ENCODE data around the gene RNF187.
A peak's percentile ranks its signal among the peaks of the same experiment; 100 is the strongest.

Gene RNF187

GRCh38 chr1:228487336-228488124 lies at the start of gene RNF187:
RNF187 (plus strand) TSS chr1:228487382.
- DNase-seq (ENCODE audit: low read depth), result no peak

GRCh38 chr1:228437424-228437962 lies 49.7 kb upstream of the RNF187 start:
- no peak for DNase-seq (ENCODE audit: low read depth)

GRCh38 chr1:228438266-228438665 lies 48.9 kb upstream of the RNF187 start:
- no peak for DNase-seq (ENCODE audit: low read depth)

GRCh38 chr1:228440761-228441500 lies 46.3 kb upstream of the RNF187 start:
- DNase-seq (ENCODE audit: low read depth), result no peak

- DNase-seq (ENCODE audit: low read depth), result no peak
Measured at GRCh38 chr1:228443395-228443794, 43.8 kb upstream of the RNF187 start.

GRCh38 chr1:228445490-228445842 lies 41.7 kb upstream of the RNF187 start:
- DNase-seq (ENCODE audit: low read depth), result no peak

GRCh38 chr1:228445843-228446650 lies 41.1 kb upstream of the RNF187 start:
- peak; percentile 39 for DNase-seq (ENCODE audit: low read depth)

GRCh38 chr1:228446852-228447251 lies 40.3 kb upstream of the RNF187 start:
- DNase-seq (ENCODE audit: low read depth), result no peak

GRCh38 chr1:228448372-228448771 lies 38.8 kb upstream of the RNF187 start:
- DNase-seq (ENCODE audit: low read depth), result no peak

- DNase-seq (ENCODE audit: low read depth), result no peak
Measured at GRCh38 chr1:228450200-228450599, 37.0 kb upstream of the RNF187 start.

- DNase-seq (ENCODE audit: low read depth), result no peak
Measured at GRCh38 chr1:228452194-228453021, 34.8 kb upstream of the RNF187 start.

GRCh38 chr1:228453022-228453560 lies 34.1 kb upstream of the RNF187 start:
- no peak for DNase-seq (ENCODE audit: low read depth)

- DNase-seq (ENCODE audit: low read depth), result no peak
Measured at GRCh38 chr1:228453614-228454013, 33.6 kb upstream of the RNF187 start.

GRCh38 chr1:228454238-228454637 lies 32.9 kb upstream of the RNF187 start:
- no peak for DNase-seq (ENCODE audit: low read depth)

GRCh38 chr1:228455715-228456114 lies 31.5 kb upstream of the RNF187 start:
- DNase-seq (ENCODE audit: low read depth), result no peak

- no peak for DNase-seq (ENCODE audit: low read depth)
Measured at GRCh38 chr1:228456252-228457016, 30.7 kb upstream of the RNF187 start.

- DNase-seq (ENCODE audit: low read depth), result no peak
Measured at GRCh38 chr1:228457017-228457395, 30.2 kb upstream of the RNF187 start.

- peak; percentile 99 for DNase-seq (ENCODE audit: low read depth)
Measured at GRCh38 chr1:228457396-228458176, 29.6 kb upstream of the RNF187 start.
